Right kidney (tissue), 9 donors: ENCODE measurements around the gene SLC35F5.
"Not testable (repeated sequence)": the region's sequence is repeated elsewhere in the genome, so short reads cannot be mapped to it uniquely, and the experiment has no call there.

Experiments used
- DNase-seq: peaks from one replicate; pipeline ENCODE4 v3.0.0-alpha.2; 2016
- long read RNA-seq, 8 donors: transcript quantifications; one replicate each; lab custom pipeline, GENCODE V29; 2026

The SLC35F5 gene, protein sequence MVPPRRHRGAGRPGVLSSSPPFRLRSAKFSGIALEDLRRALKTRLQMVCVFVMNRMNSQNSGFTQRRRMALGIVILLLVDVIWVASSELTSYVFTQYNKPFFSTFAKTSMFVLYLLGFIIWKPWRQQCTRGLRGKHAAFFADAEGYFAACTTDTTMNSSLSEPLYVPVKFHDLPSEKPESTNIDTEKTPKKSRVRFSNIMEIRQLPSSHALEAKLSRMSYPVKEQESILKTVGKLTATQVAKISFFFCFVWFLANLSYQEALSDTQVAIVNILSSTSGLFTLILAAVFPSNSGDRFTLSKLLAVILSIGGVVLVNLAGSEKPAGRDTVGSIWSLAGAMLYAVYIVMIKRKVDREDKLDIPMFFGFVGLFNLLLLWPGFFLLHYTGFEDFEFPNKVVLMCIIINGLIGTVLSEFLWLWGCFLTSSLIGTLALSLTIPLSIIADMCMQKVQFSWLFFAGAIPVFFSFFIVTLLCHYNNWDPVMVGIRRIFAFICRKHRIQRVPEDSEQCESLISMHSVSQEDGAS
- long read RNA-seq, donor 1, full-length matches to known transcripts: 8 of 13 reads
- long read RNA-seq, donor 1, partial matches to known transcripts: 5 of 13 reads
- long read RNA-seq, donor 1, other reads (novel, unspliced or antisense): 0 of 13 reads
- long read RNA-seq, donor 2, full-length matches to known transcripts: 3 of 14 reads
- long read RNA-seq, donor 2, partial matches to known transcripts: 11 of 14 reads
- long read RNA-seq, donor 2, other reads (novel, unspliced or antisense): 0 of 14 reads
- long read RNA-seq, donor 3, full-length matches to known transcripts: 6 of 6 reads
- long read RNA-seq, donor 3, partial matches to known transcripts: 0 of 6 reads
- long read RNA-seq, donor 3, other reads (novel, unspliced or antisense): 0 of 6 reads
- long read RNA-seq, donor 4, full-length matches to known transcripts: 12 of 18 reads
- long read RNA-seq, donor 4, partial matches to known transcripts: 6 of 18 reads
- long read RNA-seq, donor 4, other reads (novel, unspliced or antisense): 0 of 18 reads
- long read RNA-seq, donor 5, full-length matches to known transcripts: 13 of 21 reads
- long read RNA-seq, donor 5, partial matches to known transcripts: 8 of 21 reads
- long read RNA-seq, donor 5, other reads (novel, unspliced or antisense): 0 of 21 reads
- long read RNA-seq, donor 6, full-length matches to known transcripts: 11 of 30 reads
- long read RNA-seq, donor 6, partial matches to known transcripts: 19 of 30 reads
- long read RNA-seq, donor 6, other reads (novel, unspliced or antisense): 0 of 30 reads
- long read RNA-seq, donor 7, full-length matches to known transcripts: 9 of 15 reads
- long read RNA-seq, donor 7, partial matches to known transcripts: 6 of 15 reads
- long read RNA-seq, donor 7, other reads (novel, unspliced or antisense): 0 of 15 reads
- long read RNA-seq, donor 8, full-length matches to known transcripts: 15 of 25 reads
- long read RNA-seq, donor 8, partial matches to known transcripts: 10 of 25 reads
- long read RNA-seq, donor 8, other reads (novel, unspliced or antisense): 0 of 25 reads

DNA sequence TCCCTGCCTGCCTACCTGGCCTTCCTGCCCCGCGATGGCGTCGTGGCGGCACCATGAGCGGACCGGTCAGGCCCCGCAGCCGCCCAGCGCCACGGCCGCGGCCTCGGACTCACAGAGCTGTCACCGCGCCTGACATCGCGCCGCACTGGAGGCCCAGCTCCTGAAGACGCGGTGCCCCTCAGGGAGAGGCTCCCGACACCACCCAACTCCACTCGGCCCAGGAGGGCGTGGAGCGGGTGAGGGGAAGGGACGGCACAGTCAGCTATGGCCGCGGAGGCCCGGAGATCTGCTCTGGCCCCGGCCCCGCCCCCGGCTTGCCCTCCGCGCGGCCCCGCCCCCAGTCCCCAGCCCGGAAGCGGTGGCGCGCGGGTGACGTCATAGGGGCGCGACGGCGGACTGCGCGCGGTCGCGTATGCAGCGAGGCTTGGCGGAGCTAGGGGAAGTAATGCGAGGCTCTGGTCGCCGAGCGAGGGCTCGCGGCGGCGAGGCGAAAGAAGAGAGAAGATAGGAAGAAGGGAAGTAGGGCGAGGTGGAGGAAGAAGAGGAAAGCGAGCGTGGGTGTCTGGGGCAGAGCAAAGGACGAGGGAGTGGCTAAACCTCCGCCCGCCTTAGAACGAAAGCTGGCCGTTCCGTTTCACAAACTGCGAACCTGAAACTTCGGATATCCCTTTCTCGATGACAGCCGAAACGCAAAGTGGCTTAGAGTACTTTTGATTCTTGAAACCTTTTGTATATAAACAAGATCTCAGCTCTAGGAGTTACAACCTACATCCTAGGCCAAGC lies at the start of gene SLC35F5:
Gene SLC35F5, minus strand, starts transcription at position 288 of the 783 bp plus-strand sequence. Its CDS starts 233 bp downstream, at position 55.
- peak; percentile 99 for DNase-seq

DNA sequence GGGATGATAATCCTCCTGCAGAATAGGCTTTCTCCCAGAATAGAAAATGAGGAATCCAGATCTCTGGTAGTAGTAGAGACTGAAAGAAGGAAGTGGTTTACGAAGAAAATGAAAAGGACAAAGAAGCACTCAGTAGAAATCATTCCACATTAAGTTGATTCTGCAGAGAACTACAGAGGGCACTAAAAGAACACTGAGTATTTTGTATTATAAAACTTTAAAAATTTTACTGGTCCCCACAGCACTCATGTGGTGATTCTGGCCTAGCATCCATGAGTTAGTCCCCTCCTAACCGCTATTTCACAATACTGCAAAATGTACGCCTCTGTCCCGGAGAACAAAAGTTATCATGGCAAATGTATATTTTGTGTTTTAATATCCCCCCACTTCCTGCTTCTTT lies 42.9 kb upstream of the SLC35F5 start:
- no peak for DNase-seq

DNA sequence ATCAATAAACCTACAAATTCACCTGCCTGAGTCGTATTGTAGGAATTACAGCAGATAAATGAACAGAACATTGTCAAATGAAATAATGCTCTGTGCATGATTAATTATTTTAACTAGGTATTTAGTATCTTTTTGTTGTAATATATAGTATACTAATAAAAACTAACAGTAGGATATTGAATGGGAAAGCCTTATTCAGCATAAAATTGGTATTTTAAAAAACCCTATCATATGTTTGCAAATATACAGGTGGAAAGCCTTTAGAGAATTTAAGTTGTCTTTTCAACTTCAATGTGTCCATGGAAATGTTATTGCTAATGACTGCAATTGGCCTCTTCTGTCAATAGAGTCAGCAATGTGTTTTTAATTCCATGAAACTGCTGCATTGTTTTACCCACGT lies 40.8 kb upstream of the SLC35F5 start:
- DNase-seq: no peak

DNA sequence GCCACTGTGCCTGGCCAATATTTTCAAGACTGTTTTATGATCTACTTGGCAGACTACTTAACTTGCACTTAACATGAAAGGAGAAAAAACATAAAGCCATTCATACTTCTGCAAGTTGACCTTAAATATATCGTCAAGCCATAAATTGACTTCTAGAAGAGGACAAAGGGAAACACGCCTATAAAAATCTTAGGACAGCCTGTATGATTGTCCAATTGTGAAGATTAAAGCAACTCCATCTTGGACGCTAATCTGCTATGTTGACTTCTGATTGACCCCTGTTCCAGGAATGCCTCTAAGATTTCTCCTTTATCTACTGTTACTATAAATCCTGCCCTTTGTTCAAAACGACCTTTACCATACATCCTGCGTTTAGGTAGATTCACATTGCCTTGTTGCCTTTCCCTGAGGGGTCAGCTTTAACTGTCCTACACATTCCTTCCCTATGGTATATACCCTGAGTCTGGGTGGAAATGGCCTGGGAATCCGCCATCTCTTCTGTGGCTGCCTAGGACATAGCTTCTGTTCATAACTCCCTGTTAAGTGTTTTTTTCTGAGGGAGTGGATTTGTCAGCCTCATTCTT lies 40.2 kb upstream of the SLC35F5 start:
- DNase-seq: no peak

DNA sequence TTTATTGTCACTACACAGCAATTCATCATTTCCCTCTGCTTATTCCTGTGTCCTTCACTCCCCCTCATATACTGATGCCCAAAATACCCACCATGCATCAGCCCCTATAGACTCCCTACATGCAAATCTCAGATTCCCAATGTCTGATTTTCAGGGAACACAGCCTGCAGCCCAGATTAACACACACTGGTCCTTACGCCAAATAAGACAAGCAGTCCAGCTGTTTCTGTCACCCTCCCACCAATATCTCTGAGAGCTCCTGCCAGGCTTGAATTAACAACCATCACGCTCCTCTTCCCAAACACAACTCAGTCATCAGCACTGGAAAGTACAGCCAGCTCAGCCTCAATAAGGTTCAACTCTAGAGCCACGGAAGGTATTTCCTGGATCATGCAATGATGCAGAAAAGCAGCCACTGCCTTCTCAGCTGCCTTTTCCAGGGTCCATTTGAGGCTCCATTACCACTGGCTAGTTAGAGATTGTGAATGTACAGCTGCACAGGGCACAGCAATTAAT lies 39.0 kb upstream of the SLC35F5 start:
- DNase-seq: no peak

DNA sequence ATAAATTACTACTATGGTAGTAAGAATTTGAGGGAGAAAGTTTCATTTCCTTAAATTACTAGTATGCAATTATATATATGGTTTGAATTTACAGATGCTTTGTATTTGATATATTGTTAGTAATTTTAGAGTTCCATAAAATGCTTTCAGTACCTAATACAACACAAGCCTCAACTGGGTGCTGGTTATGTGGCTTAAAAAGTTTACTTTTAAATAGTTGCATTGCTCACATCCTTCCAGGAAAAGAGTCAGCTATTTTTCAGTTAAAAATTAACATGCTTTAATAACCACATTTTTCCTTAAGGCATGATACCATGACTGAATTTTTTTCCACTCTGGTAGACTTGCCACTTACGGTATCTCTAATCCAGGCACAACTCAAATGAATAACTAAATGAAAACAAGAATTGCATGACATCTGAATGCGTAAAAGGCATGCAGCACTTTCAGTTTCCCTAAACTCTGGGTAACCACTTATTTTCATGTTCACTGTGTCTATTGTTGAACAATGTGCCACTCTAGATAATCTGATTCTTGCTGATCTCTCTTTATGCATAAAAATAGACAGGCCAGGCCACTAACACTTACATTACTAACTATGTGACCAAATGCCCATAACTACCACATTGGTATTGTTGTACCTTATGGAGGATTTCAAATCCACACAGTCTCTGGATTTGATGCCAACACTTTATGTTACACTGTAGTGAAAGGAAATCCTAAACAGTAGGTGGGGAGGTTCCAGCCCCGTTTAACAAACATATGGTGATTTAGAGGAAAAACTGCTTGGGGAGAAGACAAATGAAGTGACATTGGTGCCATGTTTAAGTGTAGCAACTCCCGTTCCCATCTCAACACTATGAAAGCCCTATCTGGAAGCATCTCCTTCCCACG lies 35.5 kb upstream of the SLC35F5 start:
- peak; percentile 13 for DNase-seq

DNA sequence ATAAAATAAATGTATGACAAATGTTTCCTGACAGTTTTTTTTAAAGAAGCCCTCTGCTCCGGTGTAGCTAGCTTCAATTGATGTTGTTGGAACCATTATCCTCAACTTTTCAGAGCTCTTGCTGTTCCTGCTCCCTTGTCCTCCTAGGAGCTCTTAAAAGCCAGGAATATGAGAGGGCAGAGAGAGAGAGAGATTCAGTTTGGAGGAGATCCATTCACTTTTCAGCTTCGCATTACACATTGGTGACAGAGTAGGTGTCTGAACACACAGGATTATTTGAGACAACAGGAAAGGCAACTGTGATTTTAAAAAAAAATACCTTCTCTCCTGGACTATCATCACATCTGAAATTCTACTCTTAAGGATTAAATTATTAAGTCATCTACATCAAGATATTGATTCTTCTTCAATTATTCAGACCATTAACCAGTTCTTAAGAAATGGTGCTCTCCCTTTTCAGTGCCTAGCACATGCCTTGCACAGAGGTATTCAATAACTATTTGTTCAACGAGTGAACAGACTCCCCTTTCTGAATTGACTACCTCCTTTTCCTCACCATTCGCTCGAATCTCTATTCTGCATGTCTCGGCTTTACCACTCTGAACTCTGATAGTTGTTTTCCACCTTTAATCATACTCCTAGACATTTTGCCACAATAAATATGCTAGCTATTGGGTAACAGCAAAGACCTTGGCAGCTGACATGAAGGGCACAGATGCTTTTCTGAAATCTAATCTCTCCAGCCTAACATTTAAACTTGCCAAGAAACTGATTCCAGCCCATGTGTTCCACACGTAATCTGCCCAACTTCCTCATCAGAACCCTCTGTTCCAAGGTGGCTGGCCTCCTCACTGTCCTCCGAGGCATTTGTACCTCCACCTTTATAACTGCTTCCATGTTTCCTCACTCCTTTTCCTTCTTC lies 28.6 kb upstream of the SLC35F5 start:
- DNase-seq: no peak

DNA sequence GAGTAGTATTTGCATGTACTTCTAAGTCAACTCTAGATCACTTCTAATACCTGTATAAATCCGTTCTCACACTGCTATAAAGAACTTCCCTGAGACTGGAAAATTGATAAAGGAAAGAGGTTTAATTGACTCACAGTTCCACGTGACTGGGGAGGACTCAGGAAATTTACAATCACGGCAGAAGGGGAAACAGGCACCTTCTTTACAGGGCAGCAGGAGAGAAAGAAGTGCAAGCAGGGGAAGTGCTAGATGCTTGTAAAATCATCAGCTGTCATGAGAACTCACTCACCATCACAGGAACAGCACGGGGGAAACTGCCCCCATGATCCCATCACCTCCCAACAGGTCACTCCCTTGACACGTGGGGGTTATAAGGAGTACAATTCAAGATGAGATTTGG lies 24.0 kb upstream of the SLC35F5 start:
- DNase-seq: no peak

DNA sequence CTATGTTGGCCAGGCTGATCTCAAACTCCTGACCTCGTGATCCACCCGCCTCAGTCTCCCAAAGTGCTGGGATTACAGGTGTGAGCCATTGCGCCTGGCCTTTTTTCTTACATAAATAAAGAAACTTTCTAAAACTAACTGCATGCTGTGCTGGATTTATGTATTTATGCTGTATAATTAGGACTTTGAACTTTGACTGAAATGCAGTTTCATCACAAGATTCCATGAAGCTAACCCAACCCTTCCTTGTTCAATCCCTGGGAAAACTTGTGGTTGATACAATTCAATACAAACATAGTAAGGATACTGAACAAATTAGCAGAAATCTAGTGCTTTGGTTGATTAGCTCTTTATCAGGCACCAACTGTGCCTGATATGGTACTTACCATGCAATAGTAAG lies 20.9 kb upstream of the SLC35F5 start:
- DNase-seq: no peak

DNA sequence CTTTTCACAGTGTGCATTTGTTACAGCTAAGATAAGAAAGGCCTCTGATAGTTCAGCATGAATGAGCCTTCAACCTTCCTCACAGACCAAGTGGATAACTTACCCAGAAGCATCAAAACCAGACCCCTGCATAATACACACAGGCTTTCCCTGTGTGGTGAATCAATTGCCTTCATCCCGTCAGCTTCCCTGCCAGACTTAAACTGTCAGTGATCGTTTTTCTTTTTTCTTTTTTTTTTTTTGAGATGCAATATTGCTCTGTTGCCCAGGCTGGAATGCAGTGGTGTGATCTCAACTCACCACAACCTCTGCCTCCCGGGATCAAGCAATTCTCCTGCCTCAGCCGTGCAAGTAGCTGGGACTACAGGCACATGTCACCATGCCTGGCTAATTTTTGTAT lies 20.5 kb upstream of the SLC35F5 start:
- no peak for DNase-seq

DNA sequence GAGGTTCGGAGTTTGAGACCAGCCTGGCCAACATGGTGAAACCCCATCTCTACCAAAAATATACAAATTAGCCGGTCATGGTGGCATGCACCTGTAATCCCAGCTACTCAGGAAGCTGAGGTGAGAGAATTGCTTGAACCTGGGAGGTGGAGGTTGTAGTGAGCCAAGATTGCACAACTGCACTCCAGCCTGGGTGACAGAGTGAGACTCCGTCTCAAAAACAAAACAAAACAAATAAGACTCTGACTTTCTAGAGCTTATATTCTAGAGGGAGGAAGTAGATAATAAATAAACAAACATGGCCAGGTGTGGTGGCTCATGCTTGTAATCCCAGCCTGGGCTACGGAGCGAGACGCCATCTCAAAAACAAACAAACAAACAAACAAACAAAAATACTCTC lies 18.2 kb upstream of the SLC35F5 start:
- not testable (repeated sequence) for DNase-seq

DNA sequence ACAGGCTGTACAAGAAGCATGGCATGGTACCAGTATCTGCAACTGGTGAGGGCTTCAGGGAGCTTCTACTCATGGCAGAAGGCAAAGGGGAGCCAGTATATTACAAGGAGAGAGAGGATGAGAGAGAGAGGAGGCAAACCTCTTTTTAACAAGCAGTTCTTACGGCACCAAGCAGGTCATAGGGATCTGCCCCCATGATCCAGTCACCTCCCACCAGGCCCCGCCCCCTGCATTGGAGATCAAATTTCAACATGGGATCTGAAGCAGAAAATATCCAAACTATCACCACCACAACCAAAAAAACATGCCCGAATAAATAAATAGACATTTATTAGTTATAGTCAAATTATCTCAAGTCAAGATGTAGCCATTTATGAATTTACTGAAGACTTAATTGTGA lies 14.5 kb upstream of the SLC35F5 start:
- no peak for DNase-seq

DNA sequence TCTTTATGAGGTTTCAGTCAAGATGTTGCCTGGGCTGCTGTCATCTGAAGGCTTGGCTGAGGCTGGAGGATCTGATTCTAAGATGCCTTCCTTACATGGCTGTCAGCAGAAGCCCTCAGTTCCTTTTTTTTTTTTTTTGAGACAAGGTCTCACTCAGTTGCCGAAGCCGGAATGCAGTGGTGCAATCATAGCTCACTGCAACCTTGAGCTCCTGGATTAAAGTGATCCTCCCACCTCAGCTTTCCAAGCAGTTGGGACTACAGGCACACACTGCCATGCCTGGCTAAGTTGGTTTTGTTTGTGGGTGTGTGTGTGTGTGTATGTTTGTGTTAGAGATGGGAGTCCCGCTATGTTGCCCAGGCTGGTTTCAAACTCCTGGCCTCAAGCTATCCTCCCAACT lies 13.1 kb upstream of the SLC35F5 start:
- no peak for DNase-seq

DNA sequence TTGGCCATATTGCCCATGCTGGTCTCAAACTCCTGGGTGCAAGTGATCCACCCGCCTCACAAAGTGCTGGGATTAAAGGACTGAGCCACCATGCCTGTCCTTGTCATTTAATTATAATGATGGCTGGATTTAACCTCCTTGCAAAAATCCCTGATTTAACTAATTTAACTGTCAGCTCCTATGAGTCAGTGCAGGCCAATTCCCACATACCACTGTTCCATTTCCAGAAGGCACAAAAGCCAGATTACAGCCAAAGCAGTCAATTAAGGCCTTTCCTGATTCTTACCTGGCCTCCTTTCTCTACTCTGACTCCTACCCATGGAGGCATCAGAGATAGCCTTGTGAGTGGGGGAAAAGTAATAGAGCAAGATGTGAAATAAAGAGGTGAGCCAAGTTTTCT lies 12.3 kb upstream of the SLC35F5 start:
- no peak for DNase-seq

DNA sequence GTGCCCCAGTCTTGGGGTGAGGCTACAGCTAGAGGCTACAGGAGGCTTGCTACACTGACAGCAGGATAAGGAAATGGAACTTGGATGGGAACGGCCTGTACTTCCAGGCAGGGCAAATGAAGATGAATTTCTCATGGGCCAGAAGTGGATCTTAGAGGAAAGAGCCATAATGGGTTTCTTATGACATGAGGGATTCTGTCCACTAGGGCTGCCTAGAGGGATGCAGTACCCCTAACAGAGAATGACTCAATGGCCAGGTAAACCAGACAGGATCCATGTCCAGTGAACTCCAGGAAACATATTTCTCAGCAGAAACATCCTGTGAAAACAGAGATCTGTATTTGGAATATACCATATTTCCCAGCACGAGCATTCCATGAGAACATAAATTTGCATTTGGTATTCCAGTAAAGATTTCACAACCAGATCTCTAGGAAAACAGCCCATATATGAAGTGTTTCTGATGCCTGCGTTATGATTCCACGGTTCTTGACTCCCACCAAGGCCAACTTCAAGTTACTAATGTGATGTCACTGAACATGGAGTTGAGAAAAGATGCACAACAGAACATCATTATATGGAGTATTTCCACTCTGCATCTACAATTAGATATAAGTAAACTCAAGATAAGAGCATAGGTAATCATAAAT lies 11.5 kb upstream of the SLC35F5 start:
- no peak for DNase-seq

DNA sequence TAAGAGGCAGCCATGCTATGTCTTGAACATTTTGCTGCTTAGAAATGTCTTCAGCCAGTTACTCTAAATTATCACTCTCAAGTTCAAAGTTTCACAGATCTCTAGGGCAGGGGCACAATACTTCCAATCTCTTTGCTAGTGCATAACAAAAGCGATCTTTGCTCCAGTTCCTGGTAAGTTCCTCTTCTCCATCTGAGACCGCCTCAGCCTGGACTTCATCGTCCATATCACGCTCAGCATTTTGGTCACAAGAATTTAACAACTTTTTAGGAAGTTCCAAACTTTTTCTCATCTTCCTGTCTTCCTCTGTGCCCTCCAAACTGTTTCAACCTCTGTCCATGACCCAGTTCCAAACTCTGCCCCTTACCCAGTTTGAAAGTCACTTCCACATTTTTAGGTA lies 8.8 kb upstream of the SLC35F5 start:
- DNase-seq: no peak

DNA sequence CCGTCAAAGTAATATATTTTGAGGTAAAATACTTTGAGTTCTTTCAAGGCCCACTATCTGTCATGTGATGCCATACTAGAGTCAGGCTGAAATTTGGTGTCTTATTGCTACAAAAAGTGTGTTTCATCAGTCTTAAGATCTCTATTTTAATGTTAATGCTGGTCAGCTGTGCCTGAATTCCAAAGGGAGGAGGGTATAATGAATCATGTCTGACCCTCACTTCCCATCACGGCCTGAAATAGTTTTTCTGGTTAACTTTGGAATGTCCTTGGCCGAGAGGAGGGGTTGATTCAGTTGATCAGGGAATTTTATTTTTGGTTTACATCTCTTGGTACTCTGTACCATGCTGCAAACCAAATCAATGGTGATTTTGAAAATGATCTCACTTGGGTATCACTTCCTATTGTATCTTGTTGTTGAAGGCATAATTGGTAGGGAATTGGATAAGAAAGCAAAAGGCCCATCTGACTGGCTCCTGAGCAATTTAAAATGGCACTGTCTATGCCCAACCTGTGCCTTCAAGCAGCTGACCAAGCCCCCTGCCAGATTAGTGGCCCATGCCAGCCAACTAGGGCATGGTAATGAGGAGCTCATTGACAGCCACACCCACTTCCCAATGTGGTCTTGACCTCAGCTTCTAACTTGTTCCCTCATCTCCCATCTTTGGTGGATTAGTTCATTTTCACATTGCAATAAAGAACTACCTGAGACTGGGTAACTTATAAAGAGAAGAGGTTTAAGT lies 6.1 kb upstream of the SLC35F5 start:
- no peak for DNase-seq
